GM10248 (cell line): ENCODE data around the gene CTNNBL1.

Source experiments
- CTCF ChIA-PET: fragments of 300-600 bp; sonication (Branson Sonifier 250); formaldehyde crosslinking; extraction: SDS; loops from one replicate; lab custom pipeline; 2021; ENCODE audit warnings: antibody characterized with exemption; lab: Yijun Ruan, JAX
- POLR2A ChIA-PET: fragments of 350-650 bp; sonication (Branson Sonifier 250); formaldehyde crosslinking; extraction: SDS; loops from one replicate; lab custom pipeline; 2020; ENCODE audit warnings: antibody characterized with exemption; lab: Yijun Ruan, JAX
- DNase-seq: peaks from one replicate; pipeline ENCODE4 v3.0.0; 2012; ENCODE audit errors: extremely low spot score
- CTCF ChIP-seq: IDR thresholded peaks from 2 replicates; pipeline ENCODE4 v1.5.1; 2012; ENCODE audit warnings: mild to moderate bottlenecking, low read depth; ENCODE audit errors: extremely low read depth, missing control alignments, control extremely low read depth

CTNNBL1 gene

DNA sequence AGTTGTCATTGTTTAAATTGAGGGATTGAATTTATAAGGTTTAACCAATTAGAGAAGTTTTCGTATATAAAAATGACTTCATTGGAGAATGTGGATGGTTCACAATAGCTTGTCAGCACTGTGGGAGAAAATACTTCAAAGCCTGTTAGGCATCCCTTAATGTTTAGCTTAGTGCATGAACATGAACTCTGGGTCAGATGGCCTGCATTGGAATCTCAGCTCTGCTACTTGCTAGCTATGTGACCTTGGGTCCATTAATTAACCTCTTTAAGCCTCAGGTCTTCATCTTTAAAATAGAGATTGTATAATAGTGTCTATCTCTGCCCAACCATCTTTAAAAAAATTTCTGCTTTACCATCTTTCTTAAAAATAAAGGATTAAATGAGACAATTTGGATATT lies 11.1 kb downstream of the CTNNBL1 start:
- DNase-seq, result no peak
- CTCF ChIA-PET, result interaction anchor here (1.2 to 1.9 kb wide), 3 partner anchors 11 to 51 kb away, joined by 3 to 5 read pairs (median 4); no protein-coding TSS in a partner anchor
- no peak for TF ChIP-seq CTCF
- POLR2A ChIA-PET, result no interaction called here

- ChIA-PET POLR2A (no interaction called here), CTCF (interaction anchor here (1.9 kb wide), 1 partner anchor 9 kb away, joined by 5 read pairs; no protein-coding TSS in a partner anchor)
- TF ChIP-seq CTCF, result no peak
- no peak for DNase-seq
These were observed 12.5 kb downstream of the CTNNBL1 start for GRCh38 chr20:37706298-37706697.

DNA sequence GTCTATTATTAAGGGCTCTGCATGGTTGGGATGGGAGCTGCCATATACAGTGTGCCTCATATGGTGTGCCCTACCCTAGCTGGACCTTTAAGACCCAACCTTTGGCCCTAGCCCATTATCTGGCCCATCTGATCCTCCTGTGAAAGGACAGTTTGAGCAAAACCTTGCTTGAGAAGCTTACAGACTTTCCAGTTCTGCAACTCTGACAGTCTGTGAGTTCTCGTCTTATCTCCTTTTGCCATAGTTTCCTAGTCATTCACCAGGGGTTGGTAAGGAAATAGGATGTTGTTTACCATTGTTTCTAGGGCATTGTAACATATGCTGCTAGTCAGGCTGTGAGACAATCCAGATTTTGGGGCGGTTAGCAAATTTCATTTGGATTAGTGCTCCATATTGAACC lies 17.2 kb downstream of the CTNNBL1 start:
- CTCF ChIA-PET, result interaction anchor here (1.6 to 1.9 kb wide), 2 partner anchors 10 to 16 kb away, joined by 5 read pairs; no protein-coding TSS in a partner anchor
- no peak for TF ChIP-seq CTCF
- no peak for DNase-seq
- POLR2A ChIA-PET, result no interaction called here

DNA sequence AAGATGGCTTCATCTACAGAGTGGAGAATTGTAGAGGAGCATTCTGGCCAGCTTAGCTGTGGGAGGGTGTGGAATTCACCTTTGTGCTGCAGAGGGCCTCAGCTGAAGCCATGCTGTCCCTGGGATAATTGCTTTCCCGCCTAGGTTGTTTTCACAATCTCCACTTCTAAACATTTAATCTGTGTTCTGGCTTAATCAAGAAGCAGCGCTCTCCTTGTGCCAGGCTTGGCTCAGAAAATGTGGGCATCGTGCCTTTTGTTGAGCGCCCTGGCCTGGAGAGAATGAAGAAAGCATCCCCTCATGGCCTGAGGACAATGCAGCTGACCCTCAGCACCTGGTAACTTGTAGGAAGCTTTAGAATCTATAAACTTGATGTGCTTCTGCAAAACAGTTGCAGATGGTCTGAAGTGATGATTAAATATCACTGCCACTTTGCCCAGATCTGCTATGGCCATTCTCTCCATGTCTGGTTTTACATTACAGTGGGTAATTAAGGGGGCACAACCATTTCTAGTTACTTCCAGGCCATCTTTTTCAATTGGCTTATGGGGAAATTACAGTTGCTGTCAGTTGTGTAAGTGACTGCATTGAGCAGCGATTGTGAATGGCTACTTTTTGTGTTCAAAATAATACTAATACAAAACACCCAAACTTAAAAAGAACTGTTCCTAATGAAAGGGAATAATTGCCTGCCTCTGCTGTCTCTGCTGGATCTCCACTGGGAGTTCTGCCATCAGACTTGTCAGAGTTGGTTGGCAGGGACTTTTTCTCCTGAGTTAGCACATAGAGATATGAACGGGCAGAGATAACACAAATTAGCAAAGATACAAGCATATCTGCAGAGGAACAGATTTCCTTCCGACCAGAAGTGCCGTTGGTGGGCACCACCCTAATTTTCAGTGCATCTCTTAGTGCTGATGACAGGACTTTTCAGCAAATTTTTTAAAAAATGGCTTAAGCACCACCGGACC lies 18.4 kb downstream of the CTNNBL1 start:
- TF ChIP-seq CTCF, result no peak
- ChIA-PET CTCF (interaction anchor here (0.9 to 2.5 kb wide), 3 partner anchors 13 to 25 kb away, joined by 3 to 8 read pairs (median 3); no protein-coding TSS in a partner anchor), POLR2A (no interaction called here)
- no peak for DNase-seq

GRCh38 chr20:37713396-37713795 lies 19.6 kb downstream of the CTNNBL1 start:
- no peak for TF ChIP-seq CTCF
- CTCF ChIA-PET, result interaction anchor here (1.2 to 2.5 kb wide), 2 partner anchors 12 to 14 kb away, joined by 3 to 8 read pairs; no protein-coding TSS in a partner anchor
- POLR2A ChIA-PET, result no interaction called here
- no peak for DNase-seq

- ChIA-PET CTCF (interaction anchor here (1.5 to 2.1 kb wide), 3 partner anchors 10 to 19 kb away, joined by 5 to 7 read pairs (median 5); no protein-coding TSS in a partner anchor), POLR2A (no interaction called here)
- TF ChIP-seq CTCF, result no peak
- DNase-seq, result no peak
These were observed 21.3 kb downstream of the CTNNBL1 start for GRCh38 chr20:37714978-37715672.
